HG03280 (cell line): ENCODE data around the gene MCF2L2.

ENCODE experiments used
- ATAC-seq: cut with Tn5 transposase; IDR thresholded peaks from one replicate; pipeline ENCODE4 v1.9.1; 2021; ENCODE audit warnings: mild to moderate bottlenecking, moderate library complexity; ENCODE audit not compliant: unreplicated experiment

MCF2L2 gene

DNA sequence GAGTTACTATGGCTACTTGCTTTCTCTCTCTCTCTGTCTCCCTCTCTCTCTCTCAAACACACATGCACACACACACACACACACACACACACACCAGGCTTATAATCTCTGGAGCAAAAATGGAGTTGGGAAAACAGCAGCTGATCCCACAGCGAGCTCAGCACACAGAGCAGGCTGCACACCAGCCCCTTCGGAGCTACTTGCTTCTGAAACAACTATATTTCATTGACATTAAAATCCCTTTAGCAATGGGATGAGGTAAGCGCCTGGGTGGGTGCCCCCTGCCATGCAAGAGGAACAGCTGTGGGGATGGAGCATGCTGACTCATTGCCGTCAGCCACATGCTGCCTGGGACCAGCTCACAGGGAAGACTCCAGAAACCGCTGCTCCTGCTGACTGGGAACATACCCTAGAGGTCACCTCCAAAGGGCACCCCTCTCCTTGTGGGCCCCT lies 129.7 kb downstream of the MCF2L2 start:
- no peak for ATAC-seq

DNA sequence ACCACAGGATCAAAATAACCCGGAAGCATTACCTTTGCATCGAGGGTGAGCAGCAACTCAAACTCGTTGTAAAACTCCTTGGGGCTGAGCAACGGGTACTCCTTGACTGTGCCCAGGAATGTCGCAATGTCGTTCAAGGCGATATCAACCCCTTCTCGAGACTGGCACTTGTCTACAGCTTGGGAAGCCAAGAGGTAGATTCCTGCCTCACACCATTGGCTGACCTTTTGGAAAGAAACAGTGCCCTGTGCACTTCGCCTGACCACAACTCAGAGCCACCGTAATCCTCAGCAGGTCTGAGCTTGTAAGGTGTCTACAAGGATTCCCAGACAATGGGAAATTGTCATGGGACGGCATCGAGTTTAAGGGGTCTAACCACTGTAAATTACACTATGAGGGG lies 131.5 kb downstream of the MCF2L2 start:
- ATAC-seq = no peak

DNA sequence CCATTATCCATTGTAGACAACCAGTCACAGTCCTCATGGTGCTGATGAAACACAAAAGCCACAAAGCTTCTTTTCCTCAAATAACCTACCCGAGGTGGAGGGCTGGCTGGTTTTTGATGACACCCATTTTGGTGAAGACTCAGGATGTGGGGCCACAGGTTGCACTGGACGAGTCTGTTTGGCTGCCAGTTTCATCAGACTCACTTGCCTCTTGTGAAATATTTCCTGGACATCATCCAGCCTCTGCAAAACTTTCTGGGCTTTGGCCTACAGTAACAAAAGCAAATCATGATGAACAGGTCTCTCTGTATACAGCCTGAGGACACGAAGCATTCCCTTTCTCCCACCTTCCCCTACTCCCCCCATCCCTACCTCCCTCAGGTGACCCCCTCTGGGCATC lies 133.2 kb downstream of the MCF2L2 start:
- no peak for ATAC-seq

DNA sequence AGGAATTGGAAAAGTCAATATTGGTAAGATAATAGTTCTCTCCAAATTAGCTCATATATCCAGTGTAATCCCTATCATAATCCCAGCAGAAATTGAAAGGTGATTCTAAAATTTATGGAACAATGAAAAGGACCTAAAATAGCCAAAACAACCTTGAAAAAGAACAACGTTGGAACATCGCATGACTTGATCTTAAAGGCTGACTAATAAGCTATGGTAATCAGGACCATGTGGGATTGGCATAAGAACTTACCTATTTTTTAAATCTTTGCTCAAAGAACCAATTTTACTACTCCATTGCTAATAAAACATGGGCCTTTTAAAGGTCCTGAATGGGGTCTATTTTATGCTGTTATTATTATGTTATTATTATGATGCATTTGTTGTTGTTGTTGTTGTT lies 134.5 kb downstream of the MCF2L2 start:
- ATAC-seq = no peak

DNA sequence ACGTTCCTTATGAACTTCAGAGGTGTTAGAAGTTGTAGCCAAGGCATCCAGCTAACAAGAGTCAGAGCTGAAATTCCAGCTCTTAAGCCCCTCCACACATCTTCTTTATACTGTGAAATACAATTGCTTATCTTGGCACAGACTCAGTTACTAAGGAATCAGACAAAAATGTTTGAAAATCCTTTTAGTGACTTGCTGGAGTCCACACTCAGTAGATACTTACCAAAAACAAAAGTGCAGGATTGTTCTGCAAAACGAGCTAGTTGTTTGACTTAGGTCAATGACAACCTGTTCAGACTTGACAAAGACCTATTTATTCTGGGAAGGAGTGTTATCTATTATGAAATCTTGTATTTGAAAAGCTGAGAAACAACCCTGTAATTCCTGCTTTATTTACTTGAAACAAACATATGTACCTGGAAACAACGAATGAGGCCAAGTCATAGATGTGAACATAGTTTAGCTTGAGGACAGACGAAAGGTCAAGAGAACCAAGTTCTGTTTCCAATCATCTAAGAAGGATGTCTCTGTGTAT lies 136.9 kb downstream of the MCF2L2 start:
- no peak for ATAC-seq

DNA sequence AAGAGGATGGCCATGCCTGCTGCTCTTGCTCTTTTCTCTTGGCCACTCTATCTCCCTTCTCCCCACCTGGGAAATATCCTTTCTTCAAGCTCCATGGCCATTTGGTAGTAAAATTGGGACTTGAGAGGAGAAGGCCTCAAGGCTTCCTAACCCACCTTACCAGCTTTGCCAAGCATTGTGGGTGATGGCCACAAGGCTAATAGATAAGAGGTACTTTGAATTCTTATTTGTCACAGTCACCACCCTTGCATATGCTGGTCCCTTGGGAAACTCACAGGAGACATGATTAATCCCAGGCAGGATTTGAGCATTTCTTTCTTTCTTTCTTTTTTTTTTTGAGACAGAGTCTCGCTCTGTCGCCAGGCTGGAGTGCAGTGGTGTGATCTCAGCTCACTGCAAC lies 138.2 kb downstream of the MCF2L2 start:
- ATAC-seq = no peak

DNA sequence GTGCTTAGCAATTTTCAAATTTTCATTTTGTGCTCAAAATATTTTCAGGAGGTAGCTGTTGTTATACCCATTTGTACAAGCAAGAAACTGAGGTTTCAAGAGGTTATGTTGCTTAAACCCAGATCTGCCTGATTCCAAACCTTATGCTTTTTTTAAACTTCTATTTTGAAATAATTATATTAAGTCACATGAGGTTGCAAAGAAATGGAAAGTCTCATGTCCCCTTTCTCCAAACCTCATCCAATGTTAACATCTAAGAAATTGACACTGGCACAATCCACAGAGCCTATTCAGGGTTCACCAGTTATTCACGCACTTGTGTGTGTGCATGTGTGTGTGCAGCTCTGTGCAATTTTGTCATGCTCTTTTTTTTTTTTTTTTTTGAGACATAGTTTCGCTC lies 140.3 kb downstream of the MCF2L2 start:
- no peak for ATAC-seq

DNA sequence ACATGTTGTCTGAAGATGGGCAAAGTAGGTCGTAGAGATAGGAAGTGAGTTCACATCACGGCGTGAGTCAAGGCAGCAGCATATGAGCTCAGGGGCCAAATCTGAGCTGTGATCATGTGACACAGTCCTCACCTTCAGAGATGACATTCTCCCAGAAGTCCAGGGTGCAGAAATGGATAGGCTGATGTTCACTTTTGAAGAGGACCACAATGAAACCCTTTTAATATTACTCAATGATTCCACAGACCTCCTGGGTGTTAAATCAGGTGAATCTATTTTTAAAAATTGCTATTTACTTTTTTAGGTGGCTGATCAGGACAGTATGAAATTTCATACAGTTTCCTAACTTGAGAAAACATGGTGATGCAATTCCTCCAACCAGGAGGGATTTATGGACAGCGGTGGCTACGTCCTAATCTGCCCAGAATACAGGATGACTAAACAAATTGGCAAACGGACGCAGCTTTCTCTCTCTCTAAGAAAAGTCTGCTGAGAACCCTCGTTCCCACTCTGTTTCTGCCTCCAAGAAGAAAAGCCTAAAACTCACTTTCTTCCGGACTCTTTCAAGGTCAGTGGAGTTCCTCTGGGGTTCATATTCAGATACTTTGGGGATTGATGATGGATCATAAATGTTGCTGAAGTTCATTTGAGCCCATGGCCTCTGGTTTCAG lies 141.0 kb downstream of the MCF2L2 start:
- no peak for ATAC-seq

DNA sequence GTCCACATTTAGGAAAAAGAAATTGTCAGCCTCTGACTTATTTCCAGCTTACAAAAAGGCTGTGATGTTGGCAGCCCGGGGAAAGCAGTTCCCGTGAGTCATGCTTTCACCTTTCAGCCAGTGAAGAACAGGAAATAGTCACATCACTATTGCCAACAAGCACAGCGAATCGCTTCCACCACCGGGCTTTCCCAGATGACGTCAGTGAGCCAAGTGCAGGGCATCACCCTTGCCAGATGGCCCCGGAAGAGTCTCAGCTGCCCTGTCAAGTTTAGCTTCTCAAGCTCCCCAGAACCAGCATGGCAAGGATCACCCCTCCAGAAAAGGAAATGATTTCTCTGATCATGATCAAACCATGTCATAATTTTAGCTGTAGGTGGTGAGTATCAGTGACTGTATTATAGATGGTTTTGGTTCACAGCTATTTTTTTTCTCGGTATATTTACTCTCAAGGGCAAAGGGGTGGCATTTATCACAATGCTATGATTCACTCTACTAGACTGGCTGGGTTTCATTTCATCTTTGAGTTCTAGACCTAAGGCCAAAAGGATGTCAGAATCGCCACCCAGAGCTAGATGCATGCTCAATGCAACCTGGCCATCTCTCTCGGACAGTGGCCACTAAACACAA lies 142.5 kb downstream of the MCF2L2 start:
- peak; percentile 91 for ATAC-seq

DNA sequence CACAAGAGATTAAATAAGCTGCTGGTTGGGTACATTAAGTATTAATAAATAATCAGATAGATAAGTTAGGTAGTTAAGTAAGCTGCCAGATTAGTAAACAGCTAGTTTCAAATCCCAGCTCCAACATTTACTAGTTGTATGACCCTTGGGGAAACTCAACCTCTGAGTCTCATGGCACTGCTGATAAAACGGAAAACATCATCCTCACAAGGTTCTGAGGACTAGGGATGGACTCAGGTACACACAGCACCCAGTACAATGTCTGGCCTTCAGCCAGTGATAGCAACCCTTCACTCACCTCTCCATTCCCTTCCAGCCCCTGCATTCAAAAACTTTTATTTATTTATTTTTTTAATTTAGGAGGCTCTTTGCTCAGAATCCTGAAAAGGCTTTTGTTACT lies 143.1 kb downstream of the MCF2L2 start:
- ATAC-seq = no peak

DNA sequence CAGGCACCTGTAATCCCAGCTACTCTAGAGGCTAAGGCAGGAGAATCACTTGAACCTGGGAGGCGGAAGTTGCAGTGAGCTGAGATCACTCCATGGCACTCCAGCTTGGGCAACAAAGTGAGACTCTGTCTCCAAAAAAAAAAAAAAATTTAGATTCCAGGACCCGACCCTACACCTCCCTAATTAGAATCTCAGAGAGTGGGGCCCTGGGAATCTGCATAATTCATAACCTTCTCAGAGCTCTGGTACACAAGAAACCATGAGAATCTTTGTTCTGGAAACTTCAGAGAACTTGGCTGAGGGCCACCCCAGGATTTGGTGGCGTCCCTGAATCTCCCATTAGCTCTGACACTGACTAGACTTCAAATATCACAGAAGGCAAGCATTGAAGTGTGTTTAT lies 143.8 kb downstream of the MCF2L2 start:
- no peak for ATAC-seq

DNA sequence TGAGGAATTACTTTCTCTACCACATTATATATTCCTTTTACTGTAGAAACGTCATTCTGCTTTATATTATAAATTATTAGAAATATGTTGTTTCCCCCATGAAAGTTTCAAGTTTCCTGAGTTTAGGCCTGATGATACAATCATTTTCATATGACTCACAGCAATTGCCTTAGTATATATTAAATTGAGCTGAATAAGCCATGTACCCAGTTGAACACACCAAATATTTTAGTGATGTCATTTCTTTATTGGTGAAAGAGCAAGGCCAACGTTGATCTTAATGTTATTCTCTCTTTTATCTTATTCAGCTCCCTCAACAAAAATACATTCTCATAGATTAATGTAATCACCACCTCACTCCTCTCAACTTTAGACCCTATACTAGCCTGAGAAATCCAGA lies 144.5 kb downstream of the MCF2L2 start:
- ATAC-seq = no peak

DNA sequence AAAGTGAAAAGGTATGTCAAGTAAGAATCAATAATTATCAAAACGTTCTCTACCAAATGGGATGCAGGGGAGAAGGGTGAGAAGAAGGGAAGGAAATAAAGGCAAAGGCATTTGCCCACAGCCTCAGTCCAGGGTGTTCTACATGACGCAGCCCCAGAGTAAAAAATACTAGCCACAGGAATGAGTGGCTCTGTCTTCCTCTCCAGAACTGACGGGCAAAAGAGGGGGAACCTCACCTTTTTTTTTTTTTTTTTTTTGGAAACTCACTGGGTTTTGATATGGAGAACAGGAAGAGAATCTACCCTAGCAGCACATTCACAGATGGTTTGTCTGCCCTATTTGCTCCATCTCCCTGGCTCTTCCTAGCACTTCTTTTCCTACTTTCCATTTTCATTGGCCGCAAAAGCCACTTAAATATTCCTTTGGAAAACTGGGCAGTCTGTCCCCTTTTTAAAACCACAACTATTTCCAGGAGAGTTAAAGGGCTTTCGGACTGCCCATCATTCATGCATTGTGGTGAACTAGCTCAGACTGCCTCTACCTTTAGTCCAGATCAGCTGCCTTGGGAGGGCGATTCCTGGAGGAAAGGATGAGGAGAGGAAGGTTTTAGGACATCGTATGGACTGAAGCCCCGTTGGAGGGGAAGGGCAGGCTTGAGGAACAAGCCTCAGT lies 147.2 kb downstream of the MCF2L2 start:
- ATAC-seq = no peak

DNA sequence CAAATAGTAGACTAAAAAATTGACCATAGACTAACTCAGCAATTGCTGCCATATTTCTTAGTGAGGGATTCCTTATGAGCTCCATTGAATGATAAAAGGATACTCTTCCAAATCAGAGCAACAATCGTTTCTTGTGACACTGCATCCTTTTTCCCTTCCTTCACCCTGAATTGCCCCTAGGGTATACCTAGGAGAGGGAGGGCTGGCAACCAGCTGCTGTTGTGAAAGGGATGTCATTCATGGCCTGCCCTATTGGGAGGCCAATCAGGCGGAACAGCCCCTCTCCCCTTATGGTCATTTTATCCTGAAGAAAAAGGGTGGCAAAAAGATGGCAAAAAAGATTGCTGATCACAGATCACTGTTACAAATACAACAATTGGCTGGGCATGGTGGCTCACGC lies 149.0 kb downstream of the MCF2L2 start:
- ATAC-seq = no peak

DNA sequence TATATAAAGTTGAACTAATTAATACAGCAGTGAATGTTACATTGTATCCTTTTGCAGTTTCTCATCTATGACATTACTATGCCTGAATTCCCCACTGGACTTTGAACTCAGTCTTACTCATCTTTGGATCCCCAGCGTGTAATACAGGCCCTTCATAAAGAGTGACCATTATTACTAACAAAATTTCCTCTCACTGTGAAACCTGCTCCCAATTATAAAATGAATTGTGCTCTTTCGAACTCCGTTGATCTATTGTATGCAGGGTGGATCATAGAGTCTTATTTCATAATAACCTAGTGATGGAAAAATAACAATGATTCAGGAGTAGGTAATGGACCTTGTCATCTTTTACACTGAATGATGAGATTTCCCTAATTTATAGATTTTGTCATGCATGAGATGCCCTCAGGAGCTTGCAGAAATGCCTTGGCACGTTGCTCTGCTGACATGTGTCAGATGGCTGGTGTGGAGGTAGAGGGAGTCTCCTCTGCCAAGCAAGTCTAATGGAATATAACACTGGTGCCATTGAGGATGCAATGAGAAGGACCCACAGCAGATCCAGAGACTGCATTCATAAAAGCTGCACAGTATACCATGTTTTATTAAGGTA lies 149.8 kb downstream of the MCF2L2 start:
- no peak for ATAC-seq

DNA sequence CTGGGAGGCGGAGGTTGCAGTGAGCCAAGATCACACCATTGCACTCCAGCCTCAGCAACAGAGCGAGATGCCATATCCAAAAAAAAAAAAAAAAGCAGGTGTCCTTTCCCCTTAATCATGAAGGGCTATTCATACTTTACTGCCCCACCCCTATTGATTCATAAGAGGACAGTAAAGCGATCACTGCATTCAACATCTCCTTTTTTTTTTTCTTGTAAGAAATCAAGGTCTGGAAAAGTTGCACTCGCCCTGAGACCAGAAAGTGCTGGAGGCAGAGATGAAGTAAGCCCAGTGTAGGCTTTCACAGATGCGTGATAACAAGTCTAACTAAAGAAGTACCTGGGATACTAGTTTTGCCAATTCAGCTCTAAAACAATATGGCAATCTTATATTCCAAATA lies 151.2 kb downstream of the MCF2L2 start:
- ATAC-seq = no peak

DNA sequence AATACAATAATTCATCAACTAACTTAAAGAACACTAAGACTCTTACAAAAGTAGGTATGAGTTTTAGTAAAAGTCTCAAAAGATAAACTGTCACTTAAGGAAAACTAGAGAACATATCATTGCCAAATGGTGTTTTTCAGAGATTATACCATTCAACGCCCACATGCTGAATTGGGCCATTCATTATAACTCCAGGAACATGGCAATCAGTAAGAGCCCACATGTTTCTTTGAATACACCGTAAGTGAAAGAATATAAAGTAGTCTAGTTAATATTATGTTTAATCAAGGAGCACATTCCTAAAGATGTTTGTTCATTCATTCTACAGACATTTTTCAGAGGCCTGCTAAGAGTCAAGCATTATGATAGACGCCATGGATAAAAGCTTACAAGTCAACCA lies 152.5 kb downstream of the MCF2L2 start:
- no peak for ATAC-seq

DNA sequence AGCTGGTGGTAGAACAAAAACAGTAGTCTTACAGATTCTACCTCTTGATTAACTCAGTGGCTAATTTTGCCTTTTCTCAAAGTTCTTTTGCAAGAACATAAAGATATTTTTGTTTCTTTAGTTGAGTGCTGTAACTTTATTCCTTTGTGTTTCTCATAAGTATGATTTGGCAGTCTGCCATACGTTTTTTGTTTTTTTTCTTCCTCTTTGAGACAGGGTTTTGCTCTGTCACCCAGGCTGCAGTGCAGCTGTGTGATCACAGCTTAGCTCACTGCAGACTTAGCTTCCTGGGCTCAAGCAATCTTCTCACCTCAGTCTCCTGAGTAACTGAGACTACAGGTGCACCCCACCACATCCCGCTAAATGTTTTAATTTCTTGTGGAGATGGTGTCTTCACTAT lies 153.0 kb downstream of the MCF2L2 start:
- ATAC-seq = no peak

DNA sequence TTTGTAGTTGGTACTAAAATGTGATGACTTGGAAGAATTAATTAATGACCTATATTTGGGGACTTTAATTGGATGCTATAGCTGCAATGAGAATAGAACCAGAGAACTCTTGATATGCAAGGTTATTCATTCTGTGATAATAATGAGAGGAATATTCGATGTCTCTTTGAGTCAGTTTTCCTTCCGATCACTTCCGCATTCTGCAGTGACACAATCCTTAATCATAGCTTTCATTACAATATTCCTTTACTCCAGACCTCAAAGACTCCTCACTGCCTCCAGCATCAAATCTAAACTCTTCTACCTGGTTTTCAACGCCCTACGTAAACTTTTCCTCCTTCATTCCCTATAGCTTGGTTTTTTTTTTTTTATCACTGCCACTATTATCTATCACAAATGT lies 153.8 kb downstream of the MCF2L2 start:
- ATAC-seq = no peak

DNA sequence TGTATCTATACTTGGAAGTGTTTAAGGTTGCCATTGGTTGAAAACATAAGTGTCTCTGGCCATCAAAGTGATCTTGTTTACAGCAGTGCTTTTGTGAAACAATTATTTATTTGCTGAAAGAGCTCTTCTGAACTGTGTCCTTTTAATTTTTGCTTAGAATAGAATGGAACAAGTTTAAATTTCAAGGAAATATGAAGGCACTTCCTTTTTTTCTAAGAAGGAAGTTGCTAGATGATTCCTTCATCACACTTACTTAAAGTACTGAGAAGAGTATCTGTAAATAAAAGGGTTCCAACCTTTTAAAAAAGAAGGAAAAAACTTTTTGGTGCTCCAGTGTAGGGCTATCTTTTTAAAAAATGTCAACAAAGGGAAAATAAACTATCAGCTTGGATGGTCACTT lies 155.6 kb downstream of the MCF2L2 start:
- no peak for ATAC-seq

DNA sequence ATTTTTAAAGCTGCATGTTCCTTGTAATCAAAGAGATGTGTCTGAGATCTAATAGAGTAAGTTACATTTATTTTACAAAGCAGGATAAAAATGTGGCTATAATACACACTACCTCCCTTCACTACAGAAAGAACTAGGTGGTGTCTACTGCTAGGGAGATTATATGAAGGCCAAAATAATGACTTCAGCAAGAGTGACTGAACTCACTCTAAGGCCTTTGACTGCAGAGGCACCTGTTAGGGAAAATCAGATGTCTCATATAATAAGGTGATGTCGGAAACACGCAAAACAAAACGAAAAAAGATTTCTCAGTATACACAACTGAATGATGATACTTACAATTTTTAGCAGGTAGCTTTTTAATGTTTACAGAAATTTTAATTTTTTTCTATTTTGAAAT lies 156.3 kb downstream of the MCF2L2 start:
- no peak for ATAC-seq

DNA sequence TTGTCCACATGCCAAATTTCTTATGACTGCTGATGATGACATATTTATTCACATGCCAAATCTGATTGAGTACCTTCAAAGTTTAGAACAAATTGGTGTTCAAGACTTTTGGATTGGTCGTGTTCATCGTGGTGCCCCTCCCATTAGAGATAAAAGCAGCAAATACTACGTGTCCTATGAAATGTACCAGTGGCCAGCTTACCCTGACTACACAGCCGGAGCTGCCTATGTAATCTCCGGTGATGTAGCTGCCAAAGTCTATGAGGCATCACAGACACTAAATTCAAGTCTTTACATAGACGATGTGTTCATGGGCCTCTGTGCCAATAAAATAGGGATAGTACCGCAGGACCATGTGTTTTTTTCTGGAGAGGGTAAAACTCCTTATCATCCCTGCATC lies 158.1 kb downstream of the MCF2L2 start:
- ATAC-seq = no peak
